PC-9 (cell line): ENCODE data around the gene CPNE4. TPM values are rescaled to one million over a fixed set of nuclear protein-coding genes. Genes with fewer than 3 reads are reported as not detected.

ENCODE experiments used
- BruUV-seq: library from RNA; stranded (reverse); fragments of 400-500 nt; replicated peaks from 2 replicates; lab custom pipeline; 2021; lab: Mats Ljungman, UMichigan
- CTCF ChIA-PET: fragments of 300-600 bp; sonication (Branson Sonifier 250); formaldehyde crosslinking; loops from one replicate; lab custom pipeline; 2022; ENCODE audit warnings: antibody characterized with exemption; lab: Charles Lee
- POLR2A ChIA-PET: fragments of 300-600 bp; sonication (Branson Sonifier 250); formaldehyde crosslinking; loops from one replicate; lab custom pipeline; 2022; ENCODE audit warnings: antibody characterized with exemption; ENCODE audit not compliant: unreplicated experiment; lab: Charles Lee
- DNase-seq, 2 experiments: peaks; one replicate each; pipeline versions ENCODE4 v3.0.0 to v3.0.0-alpha.2; 2015 to 2022; ENCODE audit warnings: mixed read lengths in 1 of 2
- H2AFZ ChIP-seq: fragments of 200-600 bp; sonication (generic); 2 replicates; pipeline ENCODE4 v1.8.1; 2017; ENCODE audit warnings: antibody characterized with exemption
- H3F3A ChIP-seq: fragments of 200-600 bp; sonication (generic); 2 replicates; pipeline ENCODE4 v1.8.1; 2017; ENCODE audit warnings: antibody characterized with exemption, mild to moderate bottlenecking, low read depth; ENCODE audit not compliant: insufficient read depth
- H3K27ac ChIP-seq: fragments of 200-600 bp; sonication (generic); 2 replicates; pipeline ENCODE4 v1.6.1; 2016; ENCODE audit warnings: mixed run types
- H3K27me3 ChIP-seq: fragments of 200-600 bp; sonication (generic); 2 replicates; pipeline ENCODE4 v1.6.1; 2016; ENCODE audit warnings: low read depth, mixed run types; ENCODE audit not compliant: insufficient read depth
- H3K36me3 ChIP-seq: fragments of 200-600 bp; sonication (generic); 2 replicates; pipeline ENCODE4 v1.6.1; 2016; ENCODE audit warnings: low read depth, mixed run types
- H3K4me1 ChIP-seq: fragments of 200-600 bp; sonication (generic); replicated peaks from 2 replicates; pipeline ENCODE4 v1.6.1; 2016; ENCODE audit warnings: mixed run types; ENCODE audit not compliant: insufficient read depth
- H3K4me2 ChIP-seq: fragments of 200-600 bp; sonication (generic); 2 replicates; pipeline ENCODE4 v1.6.1; 2017; ENCODE audit warnings: mixed run types
- H3K4me3 ChIP-seq: fragments of 200-600 bp; sonication (generic); 2 replicates; pipeline ENCODE4 v1.6.1; 2016; ENCODE audit warnings: mixed run types
- H3K79me2 ChIP-seq: fragments of 200-600 bp; sonication (generic); 2 replicates; pipeline ENCODE4 v1.6.1; 2017; ENCODE audit warnings: low read depth, mixed run types
- H3K9me2 ChIP-seq: fragments of 200-600 bp; sonication (generic); 2 replicates; pipeline ENCODE4 v1.8.1; 2017; ENCODE audit warnings: mild to moderate bottlenecking; ENCODE audit not compliant: insufficient read depth
- H3K9me3 ChIP-seq: fragments of 200-600 bp; sonication (generic); 2 replicates; pipeline ENCODE4 v1.8.1; 2016; ENCODE audit warnings: low read depth; ENCODE audit not compliant: insufficient read depth
- H4K20me1 ChIP-seq: fragments of 200-600 bp; sonication (generic); 2 replicates; pipeline ENCODE4 v1.8.1; 2017; ENCODE audit not compliant: insufficient read depth
- CTCF ChIP-seq: fragments of 200-600 bp; sonication (generic); conservative IDR thresholded peaks from 2 replicates; pipeline ENCODE4 v1.6.1; 2017; ENCODE audit warnings: mixed run types, antibody characterized with exemption, mild to moderate bottlenecking, moderate library complexity
- EZH2 ChIP-seq: fragments of 200-600 bp; sonication (generic); IDR thresholded peaks from 2 replicates; pipeline ENCODE4 v1.8.0; 2017; ENCODE audit warnings: antibody characterized with exemption, low read depth
- intact Hi-C: fragments of 100-400 bp; cut with micrococcal nuclease; formaldehyde crosslinking; loops from one replicate; pipeline ENCODE4 v1.10.0; 2022; ENCODE audit not compliant: unreplicated experiment
- total RNA-seq: library from RNA; stranded (reverse); gene quantifications from 2 replicates; pipeline ENCODE4 v1.2.3, GENCODE V29; 2021

Gene CPNE4
- total RNA-seq, 1 experiment from 2014 or later, result 0.22 TPM

- no peaks in the 10 kb centered on the region for H3K36me3 ChIP-seq
- no peak overlapping the region for H3K4me2 ChIP-seq
- no peaks in the 10 kb centered on the region for H3K9me2 ChIP-seq
- intact Hi-C loops, result no loop called here
- TF ChIP-seq EZH2 (no peak), CTCF (no peak)
- H3K4me1 ChIP-seq, result 0 out of 2 replicates have a peak, but pooled peaks cover 4% of the 10 kb centered on the region
- POLR2A ChIA-PET, result no interaction called here
- peaks cover 16% of the 10 kb centered on the region for H3K9me3 ChIP-seq
- H3K4me3 ChIP-seq, result no peak overlapping the region
- H3K79me2 ChIP-seq, result no peaks in the 10 kb centered on the region
- H3K27ac ChIP-seq, result no peak overlapping the region
- no peak for DNase-seq
- no peaks in the 10 kb centered on the region for H4K20me1 ChIP-seq
- no peaks in the 10 kb centered on the region for H3F3A ChIP-seq
- no TSS peak for BruUV-seq
- no peaks in the 10 kb centered on the region for H3K27me3 ChIP-seq
- CTCF ChIA-PET, result interaction anchor here (0.7 kb wide), 1 partner anchor 45 kb away, joined by 3 read pairs; the partner anchor contains the start of gene CPNE4
- H2AFZ ChIP-seq, result no peak overlapping the region
Observed at GRCh38 chr3:131989318-131989717, 45.5 kb downstream of the CPNE4 start.

GRCh38 chr3:131988209-131988608, 46.6 kb downstream of the CPNE4 start:
- Histone ChIP-seq H3K36me3 (no peaks in the 10 kb centered on the region), H3K4me2 (no peak overlapping the region), H3K27me3 (no peaks in the 10 kb centered on the region), H3K4me3 (no peak overlapping the region), H3F3A (no peaks in the 10 kb centered on the region), H3K27ac (no peak overlapping the region), H2AFZ (no peak overlapping the region), H3K9me2 (no peaks in the 10 kb centered on the region), H4K20me1 (no peaks in the 10 kb centered on the region), H3K9me3 (peaks cover 14% of the 10 kb centered on the region), H3K4me1 (0 out of 2 replicates have a peak, but pooled peaks cover 4% of the 10 kb centered on the region), H3K79me2 (no peaks in the 10 kb centered on the region)
- TF ChIP-seq EZH2 (no peak), CTCF (no peak)
- DNase-seq, result no peak
- ChIA-PET POLR2A (no interaction called here), CTCF (no interaction called here)
- BruUV-seq, result no TSS peak
- intact Hi-C loops, result no loop called here

- TF ChIP-seq CTCF (no peak), EZH2 (no peak)
- POLR2A ChIA-PET, result no interaction called here
- Histone ChIP-seq H3F3A (no peaks in the 10 kb centered on the region; the same call in 1 of the 2 replicates), H2AFZ (no peak overlapping the region), H3K9me3 (no peaks in the 10 kb centered on the region), H3K4me1 (0 out of 2 replicates have a peak, but pooled peaks cover 4% of the 10 kb centered on the region), H3K4me3 (no peak overlapping the region), H3K27me3 (no peaks in the 10 kb centered on the region), H3K36me3 (no peaks in the 10 kb centered on the region), H3K79me2 (no peaks in the 10 kb centered on the region), H4K20me1 (no peaks in the 10 kb centered on the region), H3K9me2 (no peaks in the 10 kb centered on the region), H3K4me2 (no peak overlapping the region), H3K27ac (no peak overlapping the region)
- CTCF ChIA-PET, result no interaction called here
- intact Hi-C loops, result no loop called here
- DNase-seq, result no peak
- no TSS peak for BruUV-seq
Observed at GRCh38 chr3:131983689-131984088, 51.1 kb downstream of the CPNE4 start.
